Measurements from ENCODE around the gene BCKDHB.

DNA sequence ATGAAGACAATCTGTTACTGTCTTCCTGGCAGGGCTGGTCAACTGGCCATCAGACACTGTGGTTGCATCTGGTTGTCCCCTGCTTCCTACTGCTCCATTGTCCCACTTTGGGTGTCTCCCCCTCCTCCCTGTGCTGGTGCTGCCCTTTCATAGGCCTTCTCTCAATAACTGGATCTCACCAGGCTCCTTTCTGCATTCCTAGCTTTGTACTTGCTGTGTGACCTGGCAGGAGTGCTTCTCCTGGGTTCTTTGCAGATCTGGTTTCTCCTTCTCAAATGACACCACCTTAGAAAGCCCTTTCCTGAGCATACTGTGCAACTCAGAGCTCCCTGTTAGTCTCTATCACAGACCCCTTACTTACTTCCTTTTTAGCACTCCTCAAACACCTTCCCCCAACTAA is 223.0 kb downstream of the BCKDHB start:
- TF ChIP-seq, protein P1, sequence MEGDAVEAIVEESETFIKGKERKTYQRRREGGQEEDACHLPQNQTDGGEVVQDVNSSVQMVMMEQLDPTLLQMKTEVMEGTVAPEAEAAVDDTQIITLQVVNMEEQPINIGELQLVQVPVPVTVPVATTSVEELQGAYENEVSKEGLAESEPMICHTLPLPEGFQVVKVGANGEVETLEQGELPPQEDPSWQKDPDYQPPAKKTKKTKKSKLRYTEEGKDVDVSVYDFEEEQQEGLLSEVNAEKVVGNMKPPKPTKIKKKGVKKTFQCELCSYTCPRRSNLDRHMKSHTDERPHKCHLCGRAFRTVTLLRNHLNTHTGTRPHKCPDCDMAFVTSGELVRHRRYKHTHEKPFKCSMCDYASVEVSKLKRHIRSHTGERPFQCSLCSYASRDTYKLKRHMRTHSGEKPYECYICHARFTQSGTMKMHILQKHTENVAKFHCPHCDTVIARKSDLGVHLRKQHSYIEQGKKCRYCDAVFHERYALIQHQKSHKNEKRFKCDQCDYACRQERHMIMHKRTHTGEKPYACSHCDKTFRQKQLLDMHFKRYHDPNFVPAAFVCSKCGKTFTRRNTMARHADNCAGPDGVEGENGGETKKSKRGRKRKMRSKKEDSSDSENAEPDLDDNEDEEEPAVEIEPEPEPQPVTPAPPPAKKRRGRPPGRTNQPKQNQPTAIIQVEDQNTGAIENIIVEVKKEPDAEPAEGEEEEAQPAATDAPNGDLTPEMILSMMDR (conservative IDR thresholded peaks at IDR 0.05 in 1 of 2, IDR thresholded peaks at IDR 0.05 in 1 of 2; ENCODE audit: extremely low read depth in 1 of 2, insufficient read depth in 1 of 2, low read depth in 1 of 2, low read length in 2 of 2) = no peak
- no peak for TF ChIP-seq EZH2 (IDR thresholded peaks at IDR 0.05; ENCODE audit: borderline replicate concordance, low read length)

Data from mammary epithelial cell (primary cell).